ENCODE measurements around the gene SCIN.
"Not testable (repeated sequence)": the region's sequence is repeated elsewhere in the genome, so short reads cannot be mapped to it uniquely, and the experiment has no call there.

The SCIN gene

DNA sequence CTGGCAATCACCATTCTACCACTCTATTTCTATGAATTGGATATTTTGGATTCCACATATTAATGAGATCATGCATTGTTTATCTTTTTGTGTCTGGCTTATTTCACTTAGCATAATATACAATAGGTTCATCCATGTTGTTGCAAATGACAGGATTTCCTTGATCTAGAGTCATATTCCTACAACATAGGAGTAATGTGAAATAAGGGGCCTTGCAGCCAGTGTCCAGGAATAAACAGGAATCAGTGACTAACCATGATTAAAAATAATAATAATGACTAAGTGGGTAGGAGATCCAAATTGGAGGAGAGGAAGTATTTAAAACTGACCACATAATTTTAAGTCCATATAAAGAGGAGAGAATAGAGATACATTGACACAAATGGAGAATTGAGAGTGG, 49.9 kb downstream of the SCIN start:
- no peak for DNase-seq

DNA sequence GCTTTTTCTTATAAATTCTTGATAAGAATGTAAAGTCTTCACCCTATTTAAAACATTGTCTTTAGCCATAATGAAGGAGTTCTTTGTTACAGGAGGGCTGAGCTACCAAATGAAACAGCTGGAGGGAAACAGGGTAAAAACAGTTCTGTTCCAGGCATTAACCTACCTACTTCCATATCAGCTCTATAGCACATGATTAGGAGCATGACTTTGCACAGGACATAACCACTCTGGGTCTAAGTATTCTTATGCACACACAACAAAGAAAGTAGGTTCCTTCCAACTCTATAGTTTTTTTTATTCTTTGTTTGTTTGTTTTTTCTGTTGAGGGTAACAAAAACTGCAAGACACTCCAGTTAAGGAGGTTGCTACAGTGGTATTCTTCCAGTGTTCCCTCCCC, 52.7 kb downstream of the SCIN start:
- no peak for DNase-seq

DNA sequence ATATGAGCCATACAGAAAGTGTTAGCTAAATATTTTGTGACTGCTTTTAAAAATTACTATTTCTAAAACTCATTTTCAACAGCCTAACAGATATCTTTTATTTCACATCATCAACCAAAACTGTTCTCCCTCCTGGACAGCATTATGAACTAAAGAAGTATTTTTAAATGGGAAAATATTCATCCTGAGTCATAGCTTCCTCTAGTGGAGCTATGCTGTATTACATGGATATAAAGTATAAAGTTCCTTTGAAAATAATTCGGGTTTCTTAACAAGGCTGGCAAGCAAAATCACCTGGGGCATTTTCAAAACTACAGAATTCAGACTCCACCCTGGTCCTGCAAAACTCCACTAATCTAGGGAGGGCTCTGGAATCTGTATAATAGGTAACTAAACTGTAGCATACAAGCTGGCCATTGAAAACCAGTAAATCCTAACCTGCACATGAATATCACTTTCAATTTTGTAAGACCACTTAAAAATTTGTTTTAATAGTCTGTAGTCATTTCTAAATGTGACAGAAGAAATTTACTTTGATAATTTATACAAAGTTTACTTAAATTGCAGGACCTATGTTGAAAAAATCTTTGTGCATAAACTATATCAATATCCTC, 53.5 kb downstream of the SCIN start:
- peak; percentile 6 for DNase-seq

DNA sequence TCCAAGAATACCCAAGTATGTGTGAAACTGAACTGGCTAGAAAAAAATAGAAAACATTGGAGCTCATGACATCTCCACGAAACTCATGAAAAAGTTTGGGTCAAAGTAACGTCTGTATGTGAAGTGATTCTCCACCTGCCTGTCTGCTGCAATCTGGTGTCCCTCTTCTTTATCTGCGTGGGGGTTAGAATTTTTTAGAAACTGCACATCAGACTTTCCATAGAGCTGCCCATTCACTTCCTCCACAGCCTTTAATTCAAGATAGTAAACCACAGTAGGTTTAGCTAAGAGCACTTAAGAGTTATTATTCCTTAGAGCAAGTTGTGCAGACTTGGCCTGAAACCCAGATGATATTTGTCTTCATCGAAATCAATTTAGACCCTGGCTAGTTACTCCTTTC, 55.3 kb downstream of the SCIN start:
- DNase-seq, result no peak

DNA sequence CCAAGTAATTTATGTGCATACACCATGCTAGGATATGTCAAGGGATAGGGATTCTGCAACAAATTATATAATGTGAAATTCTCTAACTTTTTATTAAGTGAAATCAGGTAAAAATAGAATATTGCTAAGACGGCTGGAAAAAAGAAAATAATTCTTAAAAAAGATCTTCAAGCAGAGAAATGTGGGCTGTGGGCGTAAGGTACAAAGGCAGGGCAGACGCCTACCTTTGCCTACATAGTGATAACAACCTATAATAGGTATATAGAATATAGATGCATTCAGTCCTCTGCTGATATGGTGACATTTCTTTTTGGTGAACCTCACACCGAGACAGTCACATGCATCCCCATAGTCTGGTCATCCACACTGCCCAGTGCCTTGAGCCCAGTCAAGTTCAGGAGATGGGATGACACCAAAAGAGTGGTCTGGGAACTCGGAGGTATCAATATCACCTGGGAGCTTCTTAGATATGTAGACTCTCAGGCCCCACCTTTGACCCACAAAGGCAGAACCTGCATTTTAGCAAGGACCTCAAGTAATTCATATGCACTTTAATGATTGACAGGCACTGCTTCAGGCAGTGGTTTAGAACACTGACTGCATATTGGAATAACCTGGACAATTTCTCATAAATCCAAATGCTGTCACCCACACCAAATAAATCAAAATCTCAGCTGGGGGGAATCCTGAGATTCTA, 59.4 kb downstream of the SCIN start:
- no peak for DNase-seq

DNA sequence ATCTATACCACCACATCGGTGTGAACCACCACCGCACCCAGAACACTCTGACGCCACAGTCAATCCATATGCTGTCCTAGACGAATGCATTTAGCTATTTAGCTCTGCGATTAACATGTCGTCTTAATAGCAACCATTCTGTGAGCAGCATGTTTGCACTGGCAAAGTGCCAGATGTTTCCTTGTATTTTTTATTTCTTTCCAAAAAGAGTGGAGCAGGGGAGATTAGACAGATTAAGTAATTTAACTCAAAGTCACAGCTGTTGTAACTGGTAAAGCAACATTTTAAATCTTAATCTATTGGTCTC, 59.9 kb downstream of the SCIN start:
- DNase-seq, result peak; percentile 5

DNA sequence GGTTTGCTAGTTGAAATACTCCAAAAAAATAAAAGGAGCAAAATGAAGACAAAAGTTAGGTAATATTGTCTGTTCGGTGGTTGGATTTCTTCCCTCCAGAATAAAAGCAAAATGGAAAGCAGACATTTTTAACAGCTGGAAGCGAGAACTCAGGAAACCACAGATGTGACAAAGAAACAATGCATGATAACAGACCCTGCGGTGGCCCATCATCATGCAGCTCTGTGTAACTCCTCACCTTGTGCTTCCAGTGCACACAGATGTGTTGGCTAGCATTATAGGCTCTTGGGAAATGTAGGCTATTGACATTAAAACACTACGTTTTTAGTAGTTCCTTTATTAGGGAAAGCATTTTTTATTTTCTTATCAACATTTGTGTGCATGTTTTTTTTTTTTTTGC, 63.1 kb downstream of the SCIN start:
- DNase-seq, result no peak

DNA sequence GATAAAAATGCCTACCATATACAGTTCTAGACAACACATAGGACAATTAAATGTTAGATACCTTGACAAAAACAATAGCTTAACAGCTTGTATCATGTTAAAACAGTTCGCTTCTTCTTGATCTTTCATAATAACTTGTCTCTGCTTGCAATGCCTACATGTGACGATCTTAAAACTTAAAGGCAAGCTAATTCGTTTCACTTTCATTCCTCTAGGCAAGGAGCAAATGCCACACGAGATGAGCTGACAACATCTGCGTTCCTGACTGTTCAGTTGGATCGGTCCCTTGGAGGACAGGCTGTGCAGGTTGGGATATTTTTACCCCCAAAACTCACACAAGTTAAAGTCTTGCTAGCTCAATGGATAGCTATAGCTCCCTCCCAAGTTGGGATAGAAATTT, 65.3 kb downstream of the SCIN start:
- DNase-seq, result no peak

DNA sequence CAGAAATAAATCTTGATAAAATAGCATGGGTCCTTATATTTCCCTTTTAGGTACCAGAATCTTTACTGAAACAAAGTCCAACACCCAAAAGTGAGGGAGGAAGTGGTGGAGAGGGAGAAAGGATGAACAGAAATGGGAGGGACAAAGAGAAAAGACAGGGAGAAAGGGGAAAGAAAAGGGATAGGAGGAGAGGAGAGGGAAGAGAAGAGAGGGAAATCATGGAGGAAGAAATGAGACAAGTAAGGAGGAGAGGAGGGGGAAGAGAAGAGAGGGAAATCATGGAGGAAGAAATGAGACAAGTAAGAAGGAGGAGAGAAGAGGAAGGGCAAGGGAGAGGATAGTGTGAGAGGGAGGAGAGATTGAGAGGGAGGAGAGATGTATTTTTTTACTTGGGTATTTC, 66.8 kb downstream of the SCIN start:
- DNase-seq, result no peak

DNA sequence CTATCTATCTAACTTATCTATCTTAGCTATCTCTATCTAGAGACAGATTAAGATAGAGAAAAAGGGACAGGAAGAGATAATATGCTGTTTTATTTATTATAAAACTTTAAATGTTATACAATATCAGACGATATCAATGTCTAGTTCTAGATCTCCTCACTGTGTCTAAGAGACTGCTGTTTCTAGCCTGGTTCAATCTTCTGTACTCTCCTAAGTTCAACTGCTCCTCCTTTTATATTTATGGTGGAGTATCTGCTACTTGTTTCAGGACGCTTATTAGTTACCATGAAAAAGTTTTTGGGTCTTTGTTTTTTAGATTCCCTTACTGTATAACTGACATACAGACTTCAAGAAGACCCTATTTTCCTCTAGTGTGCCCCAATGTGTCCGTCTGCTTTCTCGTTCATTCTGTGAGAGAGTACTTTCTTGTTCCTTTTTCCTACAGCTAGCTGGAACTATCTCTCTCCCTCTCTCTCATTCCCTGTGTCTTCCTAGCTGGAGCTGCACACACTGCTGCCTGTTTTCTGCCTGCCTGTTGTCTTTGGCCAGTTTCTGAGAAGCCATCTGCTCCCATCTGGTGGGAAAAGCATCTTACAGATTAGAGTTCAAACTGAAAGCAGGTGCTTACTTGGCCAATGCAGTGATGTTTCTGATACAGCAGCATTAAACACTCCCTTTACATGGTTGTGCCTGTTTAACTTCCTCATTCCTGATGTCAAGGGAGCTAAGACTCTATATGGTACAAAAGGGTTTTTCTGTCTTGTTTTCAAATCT, 67.5 kb downstream of the SCIN start:
- DNase-seq, result peak; percentile 11

DNA sequence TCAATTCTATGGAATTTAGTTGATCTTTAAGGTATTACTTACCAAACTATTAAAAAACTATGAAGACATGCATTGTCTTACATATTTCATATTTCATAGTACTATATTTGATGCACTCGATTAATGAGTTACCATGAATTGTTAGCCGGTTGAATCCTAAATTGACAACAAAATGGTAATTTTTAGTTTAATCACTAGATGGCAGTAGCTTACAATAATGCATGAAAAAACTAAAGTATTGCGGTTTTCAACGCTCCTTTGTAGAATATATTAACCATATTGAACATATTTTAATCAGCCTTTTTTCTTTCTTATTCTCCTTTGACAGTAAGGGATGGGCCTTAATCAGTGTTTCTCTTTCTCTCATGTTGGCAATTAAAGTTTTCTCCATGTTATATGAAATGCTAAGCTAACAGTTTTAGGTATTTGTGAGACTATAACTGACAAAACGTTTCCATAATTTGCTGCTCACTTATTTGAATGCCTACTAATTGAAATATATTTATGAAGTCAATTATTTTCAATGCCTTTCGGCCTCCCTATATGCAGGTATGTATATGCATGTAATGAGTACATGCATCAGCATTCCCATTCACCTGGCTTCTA, 68.4 kb downstream of the SCIN start:
- DNase-seq, result peak; percentile 51

DNA sequence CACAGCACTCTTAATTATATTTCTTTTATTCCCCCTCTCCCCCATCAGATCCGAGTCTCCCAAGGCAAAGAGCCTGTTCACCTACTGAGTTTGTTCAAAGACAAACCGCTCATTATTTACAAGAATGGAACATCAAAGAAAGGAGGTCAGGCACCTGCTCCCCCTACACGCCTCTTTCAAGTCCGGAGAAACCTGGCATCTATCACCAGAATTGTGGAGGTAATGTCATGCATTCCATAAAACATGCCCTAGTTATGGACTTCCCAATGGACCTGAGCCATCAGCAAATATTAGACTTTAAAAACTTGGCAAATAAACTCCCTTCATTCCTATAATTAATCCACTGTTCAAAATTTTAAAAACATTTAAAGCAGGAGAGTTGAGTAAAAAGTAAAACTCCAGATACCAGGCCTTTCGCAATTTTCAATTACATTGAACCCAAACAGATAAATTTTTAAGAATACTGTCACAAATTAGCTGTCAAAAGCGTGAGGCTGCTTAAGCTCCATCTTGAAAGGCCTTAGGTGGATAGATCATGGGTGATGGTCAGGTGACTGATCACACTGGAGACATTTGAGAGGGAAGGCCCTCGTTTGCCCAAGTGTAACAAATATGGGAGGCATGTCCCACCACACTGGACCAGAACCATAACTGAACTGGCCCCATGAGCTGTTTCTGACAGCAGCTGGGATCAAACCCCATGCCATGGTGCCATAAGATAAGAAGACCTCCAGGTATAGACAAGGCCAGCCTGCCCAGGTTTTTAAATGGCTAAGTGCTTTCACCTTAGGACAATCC, 70.0 kb downstream of the SCIN start:
- DNase-seq, result peak; percentile 42

DNA sequence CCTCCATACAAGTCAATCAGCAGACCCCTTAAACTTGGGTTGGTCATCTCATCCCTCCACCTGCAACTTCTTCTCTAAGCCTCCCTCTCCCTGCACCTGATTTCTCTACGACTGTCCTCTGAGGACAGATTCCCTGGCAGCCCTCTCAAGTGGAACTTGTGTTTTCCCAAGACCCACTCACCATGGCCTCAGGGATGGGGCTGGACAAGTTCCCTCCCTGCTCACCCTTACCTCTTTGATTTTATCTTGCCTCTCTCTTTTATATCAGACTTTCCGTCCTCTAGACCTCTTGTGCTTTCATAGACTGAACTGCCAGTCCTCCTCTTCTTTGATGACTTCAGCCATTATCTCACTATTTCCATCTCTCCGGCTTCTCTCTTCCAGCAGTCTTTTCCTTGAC, 70.7 kb downstream of the SCIN start:
- no peak for DNase-seq

DNA sequence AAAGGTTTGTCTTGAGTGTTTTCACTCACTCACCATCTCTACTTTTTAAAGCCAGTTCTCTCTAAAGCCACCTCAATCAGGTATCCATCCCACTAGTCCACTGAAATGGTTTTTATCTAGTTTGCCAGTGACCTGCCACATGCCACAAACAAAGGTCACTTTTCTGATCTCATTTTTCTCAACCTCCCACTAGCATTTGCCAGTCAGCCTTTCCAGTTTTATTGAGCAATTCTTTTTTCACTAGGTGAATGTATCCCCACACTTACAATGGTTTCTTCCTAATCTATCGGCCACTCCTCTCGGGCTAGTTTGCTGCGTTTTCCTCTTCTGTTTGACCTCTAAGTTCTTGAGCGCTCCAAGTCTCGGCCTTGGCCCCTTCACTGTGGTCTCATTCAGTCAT, 72.0 kb downstream of the SCIN start:
- no peak for DNase-seq

DNA sequence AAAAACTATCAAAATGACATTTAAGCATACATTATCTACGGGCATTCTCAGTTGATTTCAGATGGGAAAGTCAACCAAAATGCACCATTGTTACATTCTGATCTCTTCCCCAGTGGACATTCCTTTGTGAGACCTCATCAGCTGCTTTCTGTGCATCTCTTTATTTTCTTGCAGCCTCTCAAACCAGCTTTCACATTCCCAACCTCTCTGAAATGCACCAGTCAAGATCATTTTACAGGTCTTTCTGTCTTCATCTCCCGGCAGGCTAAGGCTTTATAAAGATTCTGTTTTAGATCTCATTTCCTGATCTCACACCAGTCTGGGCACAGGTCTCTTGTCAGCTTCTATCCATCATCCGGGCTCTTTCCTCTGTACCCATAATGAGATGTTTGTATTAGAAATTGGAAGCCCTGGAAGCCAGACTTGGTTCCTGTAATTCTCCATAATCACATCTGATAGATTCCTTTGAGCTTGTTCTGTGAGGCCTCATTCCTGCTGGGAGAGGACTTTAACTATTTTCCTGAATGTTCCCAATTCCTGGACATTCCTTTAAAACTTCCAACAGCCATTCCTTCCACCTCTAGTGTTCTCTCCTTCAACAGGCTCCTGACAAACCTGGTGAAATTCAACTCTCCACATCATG, 72.6 kb downstream of the SCIN start:
- DNase-seq, result no peak

DNA sequence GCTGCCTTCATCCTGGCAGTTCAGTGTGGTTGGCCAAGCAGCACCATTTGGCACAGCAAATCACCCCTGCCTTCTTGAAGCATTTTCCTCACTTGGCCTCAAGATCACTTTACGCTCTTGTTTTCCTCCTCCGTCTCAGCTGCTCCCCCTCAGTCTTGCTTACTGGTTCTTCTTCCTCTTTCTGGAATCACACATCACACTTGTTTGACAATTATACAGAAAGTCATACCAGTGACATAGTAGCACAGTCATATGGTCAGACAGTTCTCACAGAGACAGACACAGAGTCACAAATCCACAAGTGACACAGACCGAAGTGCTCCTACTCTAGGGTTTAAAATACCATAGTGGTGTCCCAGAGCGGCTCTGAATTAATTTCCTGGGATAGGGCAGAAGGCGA, 73.1 kb downstream of the SCIN start:
- DNase-seq, result no peak

DNA sequence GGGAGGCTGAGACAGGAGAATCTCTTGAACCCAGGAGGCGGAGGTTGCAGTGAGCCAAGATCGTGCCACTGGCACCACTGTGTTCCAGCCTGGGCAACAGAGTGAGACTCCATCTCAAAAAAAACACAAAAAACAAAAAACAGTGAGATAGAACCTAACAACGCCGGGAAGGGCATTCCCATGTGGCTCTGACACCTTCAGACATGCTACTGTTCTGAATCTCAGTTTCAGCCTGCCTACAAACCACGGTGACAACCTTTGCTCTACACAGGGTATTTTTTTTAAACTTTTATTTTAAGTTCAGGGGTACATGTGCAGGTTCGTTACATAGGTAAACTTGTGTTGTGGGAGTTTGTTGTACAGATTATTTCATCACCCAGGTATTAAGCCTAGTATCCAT, 74.7 kb downstream of the SCIN start:
- not testable (repeated sequence) for DNase-seq

DNA sequence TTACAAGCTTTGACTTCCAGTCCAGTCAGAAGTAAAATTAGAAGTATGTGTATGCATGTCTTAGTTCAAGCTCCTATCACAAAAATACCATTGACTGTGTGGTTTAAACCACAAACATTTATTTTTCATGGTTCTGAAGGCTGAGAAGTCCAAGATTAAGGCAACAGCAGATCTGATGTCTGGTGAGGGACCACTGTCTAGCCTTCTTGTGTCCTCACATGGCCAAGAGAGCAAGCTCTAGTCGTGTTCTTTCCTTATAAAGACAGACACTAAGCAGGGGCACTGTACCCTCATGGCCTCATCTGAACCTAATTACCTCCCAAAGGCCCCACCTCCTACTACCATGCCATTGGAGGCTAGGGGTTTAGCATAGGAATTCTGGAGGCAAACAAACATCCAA, 75.6 kb downstream of the SCIN start:
- DNase-seq, result no peak

DNA sequence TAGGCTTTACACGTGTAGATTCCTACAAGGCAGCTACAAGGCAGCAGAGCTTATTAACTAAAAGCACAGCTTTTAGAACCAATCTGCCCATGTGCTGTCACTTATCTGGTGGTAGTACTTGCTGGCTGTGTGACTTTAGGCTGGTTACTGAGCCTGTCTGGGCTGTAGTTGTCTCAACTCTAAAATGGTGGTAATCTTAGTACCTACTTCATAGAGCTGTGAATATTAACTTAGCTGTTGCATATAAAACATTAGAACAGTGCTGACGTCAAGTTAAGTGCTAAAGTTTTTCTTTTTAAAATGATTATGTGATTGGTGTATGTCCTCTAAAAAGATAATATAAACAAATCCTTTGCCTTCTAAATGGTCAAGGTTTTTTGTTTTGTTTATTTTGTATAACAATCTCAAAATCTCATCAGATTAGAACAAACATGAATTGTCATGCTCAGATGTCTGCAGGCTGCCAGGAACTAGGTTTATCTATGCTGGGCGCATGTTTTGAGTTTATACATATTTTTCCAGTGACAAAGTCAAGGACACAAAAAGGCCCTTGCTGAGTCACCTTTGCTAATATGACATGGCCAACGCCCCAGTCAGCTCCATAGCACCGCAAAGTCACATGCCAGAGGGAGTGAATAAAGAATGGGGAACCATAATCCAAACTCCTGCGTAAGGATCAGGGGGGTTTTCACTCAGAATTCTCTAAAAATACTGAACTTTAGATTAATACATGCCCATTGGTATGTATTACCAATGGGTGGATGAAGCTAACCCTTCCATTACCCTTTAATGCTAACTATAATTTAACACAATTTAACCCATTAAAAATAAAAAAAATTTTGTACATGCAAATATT, 77.1 kb downstream of the SCIN start:
- no peak for DNase-seq

DNA sequence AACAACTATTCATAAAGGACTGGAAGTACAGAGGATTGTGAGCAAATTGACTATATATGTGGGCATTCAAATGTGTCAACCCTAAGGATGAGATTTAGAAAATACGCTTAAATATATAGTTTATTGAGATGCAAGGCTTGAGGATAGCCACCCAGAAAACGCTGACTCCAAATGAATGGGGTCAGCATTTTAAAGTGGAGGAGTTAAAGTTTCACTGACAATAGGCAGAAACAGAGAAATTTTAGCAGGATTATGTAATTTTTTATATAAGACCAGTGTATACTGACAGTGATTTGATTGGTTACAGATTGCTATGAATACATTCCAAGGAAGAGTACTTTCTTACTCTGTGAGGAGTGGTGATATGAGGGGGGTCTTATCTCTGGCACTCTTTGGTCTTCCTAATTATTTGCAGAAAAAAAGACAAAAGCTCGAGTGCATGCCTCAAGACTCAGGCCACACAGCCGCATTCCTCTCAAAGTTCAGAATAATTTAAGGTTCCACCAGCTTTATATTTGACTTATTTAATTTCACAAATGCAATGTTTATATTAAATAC, 78.3 kb downstream of the SCIN start:
- no peak for DNase-seq

DNA sequence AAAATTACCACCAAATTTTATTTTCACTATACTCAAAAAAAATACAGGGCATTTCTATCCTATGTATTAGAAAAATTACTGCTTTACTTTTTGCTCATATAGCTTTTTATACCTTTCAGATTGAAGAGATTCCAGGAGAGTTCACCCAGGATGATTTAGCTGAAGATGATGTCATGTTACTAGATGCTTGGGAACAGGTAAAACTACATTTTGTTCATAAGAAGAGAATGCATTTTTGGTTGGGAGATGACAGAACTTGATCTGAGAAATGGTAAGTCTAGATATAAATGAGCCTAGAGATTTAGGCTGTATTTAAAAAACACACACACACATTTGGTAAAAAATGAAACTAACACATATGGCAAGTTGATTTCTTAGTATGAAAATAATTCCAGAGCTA, 78.8 kb downstream of the SCIN start:
- DNase-seq, result no peak
